Choroid plexus epithelial cell (primary cell): ENCODE results near the gene TTC39A.

Experiments
- DNase-seq: peaks from one replicate; pipeline ENCODE4 v3.0.0-alpha.2; 2010; ENCODE audit warnings: low read depth
- H3K4me3 ChIP-seq: 2 replicates; pipeline ENCODE4 v1.5.1; 2011; ENCODE audit warnings: low read depth, mild to moderate bottlenecking, control low read depth, low read length, moderate library complexity
- CTCF ChIP-seq: conservative IDR thresholded peaks from 2 replicates; pipeline ENCODE4 v1.5.1; 2011; ENCODE audit warnings: low read depth, mild to moderate bottlenecking, control low read depth, inconsistent platforms, low read length, moderate library complexity

TTC39A gene

GRCh38 chr1:51266791-51267190 is 63.6 kb downstream of the TTC39A start:
- H3K4me3 ChIP-seq: no peak overlapping the region
- no peak for DNase-seq
- TF ChIP-seq CTCF: no peak

GRCh38 chr1:51266181-51266580 is 64.2 kb downstream of the TTC39A start:
- no peak for DNase-seq
- TF ChIP-seq CTCF: no peak

GRCh38 chr1:51265618-51266017 is 64.7 kb downstream of the TTC39A start:
- TF ChIP-seq CTCF: no peak
- no peak for DNase-seq
- H3K4me3 ChIP-seq: no peak overlapping the region

More at GRCh38 chr1:51266181-51266580, 64.2 kb downstream of the TTC39A start:
- H3K4me3 ChIP-seq: no peak overlapping the region

GRCh38 chr1:51264451-51264850 is 65.9 kb downstream of the TTC39A start:
- no peak for TF ChIP-seq CTCF
- peak; percentile 91 for DNase-seq
- H3K4me3 ChIP-seq: no peak overlapping the region

GRCh38 chr1:51263147-51263877 is 67.0 kb downstream of the TTC39A start:
- no peak overlapping the region for H3K4me3 ChIP-seq
- TF ChIP-seq CTCF: no peak
- no peak for DNase-seq

GRCh38 chr1:51255331-51255730 is 75.0 kb downstream of the TTC39A start:
- no peak for DNase-seq
- no peak overlapping the region for H3K4me3 ChIP-seq
- TF ChIP-seq CTCF: no peak

- no peak overlapping the region for H3K4me3 ChIP-seq
- no peak for DNase-seq
These were observed 76.7 kb downstream of the TTC39A start for GRCh38 chr1:51253691-51254090.

More at GRCh38 chr1:51253691-51254090, 76.7 kb downstream of the TTC39A start:
- no peak for TF ChIP-seq CTCF
